HEK293 (cell line): Measurements from ENCODE around the gene SYTL3.
"Not testable (repeated sequence)": the region's sequence is repeated elsewhere in the genome, so short reads cannot be mapped to it uniquely, and the experiment has no call there.

Experiments used
- CTCF ChIA-PET: fragments of 350-600 bp; formaldehyde crosslinking; extraction: SDS; loops from one replicate; lab custom pipeline; 2021; ENCODE audit warnings: antibody characterized with exemption; lab: Yijun Ruan, JAX
- POLR2A ChIA-PET: fragments of 300-600 bp; formaldehyde crosslinking; extraction: SDS; loops from one replicate; lab custom pipeline; 2020; ENCODE audit warnings: antibody characterized with exemption, inconsistent platforms; lab: Yijun Ruan, JAX
- H3K27ac ChIP-seq: fragments of 200-500 bp; sonication (Bioruptor generic); 2 replicates; pipeline ENCODE4 v1.5.1; 2014; ENCODE audit warnings: low read depth, low read length, control low read depth, inconsistent platforms; ENCODE audit errors: extremely low read depth
- H3K36me3 ChIP-seq, 2 experiments: fragments of 200-500 bp in 1 of 2; sonication (Bioruptor generic) in 1 of 2; 1 replicate in 1 of 2; 2 replicates in 1 of 2; pipeline ENCODE4 v1.5.1; 2014 to 2017; ENCODE audit warnings: inconsistent platforms in 2 of 2, low read length in 2 of 2; ENCODE audit not compliant: control insufficient read depth in 2 of 2, insufficient read depth in 1 of 2
- H3K4me1 ChIP-seq: fragments of 200-500 bp; sonication (Bioruptor generic); 2 replicates; pipeline ENCODE4 v1.5.1; 2014; ENCODE audit warnings: mild to moderate bottlenecking, low read length, inconsistent platforms; ENCODE audit not compliant: control insufficient read depth, insufficient read depth
- H3K4me3 ChIP-seq: 2 replicates; pipeline ENCODE4 v1.5.1; 2011; ENCODE audit warnings: low read depth, mild to moderate bottlenecking, control low read depth, low read length, moderate library complexity
- H3K9me3 ChIP-seq: fragments of 200-500 bp; sonication (Bioruptor generic); 2 replicates; pipeline ENCODE4 v1.5.1; 2014; ENCODE audit warnings: low read depth, low read length, inconsistent platforms; ENCODE audit not compliant: control insufficient read depth, insufficient read depth
- AEBP2 ChIP-seq: fragments of 450-650 bp; formaldehyde crosslinking; IDR thresholded peaks from 2 replicates; pipeline ENCODE4 v1.5.1; 2016; ENCODE audit warnings: missing biosample characterization, missing genetic modification characterization, borderline replicate concordance
- BCL6B ChIP-seq: fragments of 450-650 bp; formaldehyde crosslinking; IDR thresholded peaks from 2 replicates; pipeline ENCODE4 v1.5.1; 2017; ENCODE audit warnings: missing biosample characterization, missing genetic modification characterization
- INSM2 ChIP-seq: fragments of 450-650 bp; formaldehyde crosslinking; IDR thresholded peaks from 2 replicates; pipeline ENCODE4 v1.5.1; 2016; ENCODE audit warnings: missing biosample characterization, missing genetic modification characterization
- KLF10 ChIP-seq: fragments of 450-650 bp; IDR thresholded peaks from 2 replicates; pipeline ENCODE4 v1.5.1; 2018; ENCODE audit warnings: missing biosample characterization, mild to moderate bottlenecking, missing genetic modification characterization
- PRDM10 ChIP-seq: fragments of 450-650 bp; formaldehyde crosslinking; IDR thresholded peaks from 2 replicates; pipeline ENCODE4 v1.5.1; 2016; ENCODE audit warnings: missing biosample characterization, missing genetic modification characterization
- ZBTB6 ChIP-seq: fragments of 450-650 bp; formaldehyde crosslinking; IDR thresholded peaks from 2 replicates; pipeline ENCODE4 v1.5.1; 2017; ENCODE audit warnings: missing biosample characterization, missing genetic modification characterization
- ZBTB8A ChIP-seq: fragments of 450-650 bp; formaldehyde crosslinking; IDR thresholded peaks from 2 replicates; pipeline ENCODE4 v1.5.1; 2016; ENCODE audit warnings: missing biosample characterization, missing genetic modification characterization
- ZFP3 ChIP-seq: fragments of 450-650 bp; formaldehyde crosslinking; IDR thresholded peaks from 2 replicates; pipeline ENCODE4 v1.5.1; 2016; ENCODE audit warnings: low read depth, missing biosample characterization, missing genetic modification characterization
- ZFP69B ChIP-seq: fragments of 450-650 bp; formaldehyde crosslinking; IDR thresholded peaks from 2 replicates; pipeline ENCODE4 v1.5.1; 2016; ENCODE audit warnings: missing biosample characterization, missing genetic modification characterization
- ZNF169 ChIP-seq: fragments of 450-650 bp; formaldehyde crosslinking; IDR thresholded peaks from 2 replicates; pipeline ENCODE4 v1.5.1; 2016; ENCODE audit warnings: missing biosample characterization, missing genetic modification characterization
- ZNF398 ChIP-seq: fragments of 450-650 bp; formaldehyde crosslinking; IDR thresholded peaks from 2 replicates; pipeline ENCODE4 v1.5.1; 2017; ENCODE audit warnings: missing biosample characterization, missing genetic modification characterization

Gene SYTL3

GRCh38 chr6:158792505-158792904 is 142.7 kb downstream of the SYTL3 start:
- ChIA-PET POLR2A (interaction anchor here (0.8 kb wide), 1 partner anchor 8 kb away, joined by 3 read pairs; no protein-coding TSS in a partner anchor), CTCF (interaction anchor here (0.6 to 3.0 kb wide), 6 partner anchors 11 to 431 kb away, joined by 3 to 26 read pairs (median 3); no protein-coding TSS in a partner anchor)
- H3K36me3 ChIP-seq = peaks cover 10 to 24% of the 10 kb centered on the region in 2 experiments
- not testable (repeated sequence) for H3K4me1 ChIP-seq, H3K4me3 ChIP-seq, H3K27ac ChIP-seq, H3K9me3 ChIP-seq
- TF ChIP-seq PRDM10 (tag by site-specific recombination) = peak; percentile 41

- Histone ChIP-seq H3K9me3 (no peaks in the 10 kb centered on the region), H3K36me3 (peaks cover 6 to 15% of the 10 kb centered on the region in 2 experiments; a peak in 2 of 3 replicates), H3K4me3 (no peak overlapping the region), H3K27ac (no peak overlapping the region), H3K4me1 (peaks cover 16% of the 10 kb centered on the region)
- TF ChIP-seq ZNF398 = no peak
- no peak for TF ChIP-seq KLF10 (tag by site-specific recombination)
- TF ChIP-seq ZBTB8A = no peak
- TF ChIP-seq AEBP2 (tag by site-specific recombination) = no peak
- TF ChIP-seq INSM2 = no peak
- TF ChIP-seq ZNF169 (tag by site-specific recombination) = no peak
- no peak for TF ChIP-seq ZFP3
- TF ChIP-seq ZFP69B (tag by site-specific recombination) = no peak
- TF ChIP-seq BCL6B (tag by site-specific recombination) = no peak
- TF ChIP-seq ZBTB6 (tag by site-specific recombination) = no peak
- ChIA-PET POLR2A (interaction anchor here (0.8 kb wide), 1 partner anchor 9 kb away, joined by 3 read pairs; no protein-coding TSS in a partner anchor), CTCF (interaction anchor here (0.6 to 3.0 kb wide), 13 partner anchors 10 to 357 kb away, joined by 3 to 26 read pairs (median 3); no protein-coding TSS in a partner anchor)
These were observed 143.6 kb downstream of the SYTL3 start for GRCh38 chr6:158793432-158793831.
